Stimulated activated CD4-positive, alpha-beta T cell treated with anti-CD3 and anti-CD28 coated beads, Interleukin-4, amount 100 ng/mL, for 4 hours (primary cell): ENCODE data around the gene NOTUM.
A peak's percentile ranks its signal among the peaks of the same experiment; 100 is the strongest.

Experiments used
- DNase-seq, 2 experiments: peaks; one replicate each; pipeline ENCODE4 v3.0.0-alpha.2; 2020

Gene NOTUM

DNA sequence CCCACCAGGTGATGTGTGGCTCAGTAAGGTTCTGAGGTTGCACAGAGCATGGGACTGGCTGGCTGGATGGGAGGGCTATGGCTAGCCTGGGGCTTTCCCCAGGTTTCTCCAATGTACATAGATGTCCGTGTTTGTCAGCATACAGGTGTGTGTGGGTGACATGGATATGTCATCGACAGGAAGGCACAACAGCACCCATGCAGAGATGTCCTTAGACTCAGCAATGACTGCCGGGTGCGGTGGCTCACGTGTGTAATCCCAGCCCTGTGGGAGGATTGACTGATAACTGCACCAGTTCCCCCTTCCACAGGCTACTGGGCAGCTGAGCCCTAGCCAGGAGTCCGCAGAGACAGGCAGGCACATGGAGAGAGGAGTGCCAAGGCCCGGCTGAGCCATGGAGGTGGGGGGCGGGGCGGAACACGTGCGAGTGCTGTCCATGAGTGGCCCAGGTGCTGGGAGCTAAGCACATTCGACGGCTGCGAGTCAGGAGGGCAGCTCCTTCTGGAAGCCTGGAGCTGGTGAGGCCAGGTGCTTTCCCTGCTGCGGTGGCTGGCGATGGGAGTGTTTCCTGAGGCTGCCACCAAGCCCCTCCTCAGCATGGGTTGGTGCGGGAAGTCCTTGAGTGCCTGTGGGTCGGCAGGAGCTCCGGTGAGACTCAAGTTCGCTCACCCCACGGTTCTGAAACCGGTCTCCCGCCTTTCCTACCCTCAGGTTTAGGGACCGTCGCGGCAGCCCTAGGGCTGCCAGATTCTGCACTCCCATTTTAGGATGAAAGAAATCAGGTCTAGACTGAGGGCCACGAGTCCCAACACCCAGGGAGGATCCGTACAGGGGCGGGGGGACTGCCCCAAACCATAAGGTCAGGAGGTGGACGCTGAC lies 15.6 kb upstream of the NOTUM start:
- peak; percentile 42 to 49 for DNase-seq

DNA sequence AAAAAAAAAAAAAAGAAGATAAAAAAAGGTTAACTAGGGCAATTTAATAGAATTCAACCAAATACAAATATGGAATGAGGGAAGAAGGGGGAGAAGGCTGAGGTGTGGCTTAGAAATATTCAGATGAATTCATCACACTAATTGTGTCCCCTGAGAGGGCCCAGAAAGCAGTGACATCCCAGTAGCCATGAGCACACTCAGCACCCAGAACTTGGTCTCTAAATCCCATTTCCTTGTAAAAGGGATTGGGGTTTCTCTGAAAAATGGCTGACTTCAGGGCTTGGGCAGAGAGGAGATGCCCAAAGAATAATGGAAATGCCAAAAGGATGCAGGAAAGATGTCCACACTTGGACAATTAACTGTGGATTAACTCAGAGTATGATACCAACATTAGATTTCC lies 12.4 kb upstream of the NOTUM start:
- no peak for DNase-seq

DNA sequence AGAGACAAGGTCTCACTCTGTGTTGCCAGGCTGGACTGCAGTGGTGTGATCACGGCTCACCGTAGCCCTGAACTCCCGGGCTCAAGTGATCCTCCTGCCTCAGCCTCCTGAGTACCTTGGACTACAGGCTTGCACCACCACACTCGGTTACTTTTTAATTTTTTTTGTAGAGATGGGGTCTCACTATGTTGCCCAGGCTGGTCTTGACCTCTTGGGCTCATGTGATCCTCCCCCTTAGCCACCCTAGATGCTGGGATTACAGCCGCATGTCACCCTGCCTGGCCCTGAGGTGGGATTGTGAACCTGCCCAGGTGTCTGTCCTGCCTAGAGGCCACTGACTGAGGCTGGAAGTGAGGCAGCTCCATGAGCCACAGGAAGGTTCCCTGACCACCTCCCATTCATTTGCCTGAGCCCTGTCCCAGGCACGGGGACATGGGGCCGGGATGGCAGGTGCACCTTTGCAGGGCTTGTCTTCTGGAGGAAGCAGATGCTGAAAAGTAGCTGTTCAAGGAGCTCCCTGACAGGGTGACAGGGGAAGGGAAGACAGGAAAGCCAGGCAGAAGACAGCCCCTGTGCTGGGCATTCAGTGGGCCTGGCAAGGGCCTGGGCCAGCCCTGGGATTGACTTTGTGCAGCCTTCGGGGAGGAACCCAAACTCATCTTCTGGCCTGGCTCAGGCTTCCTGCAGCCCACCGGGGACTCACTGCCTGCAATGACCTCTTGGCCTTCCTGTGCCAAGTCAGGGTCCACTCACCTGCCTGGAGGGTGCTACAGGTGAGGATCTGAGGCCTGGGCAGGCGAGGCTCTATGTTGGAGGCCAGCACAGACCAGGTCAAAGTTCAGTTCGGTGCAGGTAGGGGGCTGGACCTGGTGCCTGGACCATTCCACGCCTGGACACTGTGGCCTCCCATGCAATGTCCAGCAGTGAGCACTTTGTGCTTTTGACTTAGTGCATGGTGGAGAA lies 8.1 kb upstream of the NOTUM start:
- no peak for DNase-seq

DNA sequence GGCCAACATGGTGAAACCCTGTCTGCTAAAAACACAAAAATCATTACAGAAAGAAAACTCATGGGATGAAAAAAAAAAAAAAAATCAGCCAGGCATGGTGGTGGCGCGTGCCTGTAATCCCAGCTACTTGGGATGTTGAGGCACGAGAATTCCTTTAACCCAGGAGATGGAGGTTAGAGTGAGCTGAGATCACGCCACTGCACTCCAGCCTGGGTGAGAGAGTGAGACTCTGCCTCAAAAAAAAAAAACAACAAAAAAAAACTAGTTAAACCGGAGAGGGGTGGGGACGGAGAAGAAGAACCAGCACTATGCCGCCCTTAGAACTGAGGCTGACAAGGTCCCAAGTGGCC lies 7.4 kb upstream of the NOTUM start:
- no peak for DNase-seq

DNA sequence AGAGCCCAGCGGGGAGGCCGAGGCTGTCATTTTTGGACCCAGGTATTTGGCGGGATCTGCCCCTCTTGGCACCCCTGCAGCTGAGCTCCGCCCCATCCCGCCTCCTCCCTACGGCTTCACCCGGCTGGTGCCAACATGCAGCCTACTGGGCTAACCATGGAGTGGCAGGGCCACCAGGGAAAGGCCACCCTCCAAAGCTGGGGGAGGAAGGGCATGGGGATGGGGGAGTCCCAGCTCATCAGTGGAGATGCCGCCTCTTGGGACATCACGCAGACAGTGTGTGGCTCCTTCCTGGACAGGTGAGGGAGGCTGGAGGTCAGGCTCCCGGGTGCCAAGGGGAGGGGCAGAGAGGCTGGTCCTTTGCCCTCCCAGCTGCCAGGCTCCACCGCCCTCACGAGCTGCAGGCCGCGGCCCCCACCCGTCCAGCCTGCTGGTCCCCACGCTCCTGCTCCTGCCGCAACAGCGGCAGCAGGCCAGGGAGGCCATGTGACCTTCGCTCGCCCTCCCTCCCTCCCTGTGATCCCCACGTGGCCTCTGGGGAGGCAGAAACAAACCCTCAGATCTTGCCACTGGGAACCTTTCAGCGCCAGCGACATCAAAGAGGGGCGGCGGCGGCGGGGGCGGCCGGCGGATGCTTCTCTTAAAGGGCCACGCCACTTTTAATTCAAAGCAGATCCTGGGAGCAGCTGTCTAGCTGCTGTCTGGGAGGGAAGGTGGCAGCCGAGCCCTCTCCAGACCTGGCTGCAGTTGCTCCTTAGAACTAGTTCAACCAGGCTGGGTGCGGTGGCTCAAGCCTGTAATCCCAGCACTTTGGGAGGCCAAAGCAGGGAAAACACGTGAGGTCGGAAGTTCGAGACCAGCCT lies 6.8 kb upstream of the NOTUM start:
- peak; percentile 86 to 92 for DNase-seq

DNA sequence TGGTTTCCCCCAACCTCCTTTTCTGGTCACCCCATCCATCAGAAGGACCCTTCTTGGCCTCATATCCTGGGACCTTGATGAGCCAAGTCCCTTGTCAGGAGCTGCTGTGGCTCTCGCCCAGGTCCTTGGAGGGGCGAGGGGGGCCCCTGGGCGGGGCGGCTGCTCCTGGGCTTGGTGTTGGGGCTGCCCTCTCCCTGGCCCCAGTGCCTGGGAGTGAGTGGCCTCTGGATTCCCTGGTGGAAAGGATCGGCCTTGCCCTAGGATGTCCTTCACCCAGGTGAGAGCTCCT lies 6.2 kb upstream of the NOTUM start:
- no peak for DNase-seq

DNA sequence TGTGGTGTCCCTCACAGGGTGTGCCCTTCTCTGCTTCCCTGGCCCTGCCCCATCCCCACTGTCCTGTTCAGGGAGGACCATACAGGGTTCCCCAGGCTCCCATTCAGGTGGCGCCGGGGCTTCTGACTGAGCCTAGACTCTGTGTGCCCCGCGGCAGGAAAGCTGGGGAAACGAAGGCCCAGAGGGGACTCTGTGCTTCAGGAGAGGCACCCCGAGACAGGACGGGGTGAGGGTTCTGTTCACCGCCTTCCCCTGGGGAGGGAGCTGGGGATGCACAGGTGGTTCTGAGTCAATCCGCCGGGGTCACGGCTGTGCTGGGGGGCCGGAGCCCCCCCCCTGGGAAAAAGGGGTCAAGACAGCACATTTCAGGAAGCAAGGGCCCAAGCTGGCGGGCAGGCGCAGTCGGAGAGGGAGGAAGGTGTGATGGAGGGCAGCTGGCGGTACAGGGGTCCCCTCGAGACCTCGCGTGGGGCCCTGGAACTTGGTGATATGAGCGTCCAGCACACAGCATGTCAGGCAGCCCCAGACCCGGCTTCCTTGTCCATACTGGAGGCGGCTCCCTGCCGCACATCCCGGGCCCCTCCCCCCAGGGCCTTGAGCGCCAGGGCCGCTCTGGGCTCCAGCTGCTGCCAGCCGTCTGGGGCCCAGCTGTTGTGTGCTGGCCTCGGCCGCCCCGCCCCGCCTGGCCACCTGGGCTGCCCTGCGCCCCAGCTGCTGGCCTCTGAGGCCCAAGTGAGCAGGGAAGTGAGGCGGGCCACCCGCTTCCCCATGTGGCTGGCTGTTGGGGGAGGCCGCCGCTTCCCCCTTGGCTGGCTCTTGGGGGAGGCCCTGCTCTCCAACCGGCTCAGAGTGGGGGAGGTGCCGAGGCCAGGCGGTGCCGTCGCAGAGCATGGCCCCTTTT lies 5.6 kb upstream of the NOTUM start:
- no peak for DNase-seq

DNA sequence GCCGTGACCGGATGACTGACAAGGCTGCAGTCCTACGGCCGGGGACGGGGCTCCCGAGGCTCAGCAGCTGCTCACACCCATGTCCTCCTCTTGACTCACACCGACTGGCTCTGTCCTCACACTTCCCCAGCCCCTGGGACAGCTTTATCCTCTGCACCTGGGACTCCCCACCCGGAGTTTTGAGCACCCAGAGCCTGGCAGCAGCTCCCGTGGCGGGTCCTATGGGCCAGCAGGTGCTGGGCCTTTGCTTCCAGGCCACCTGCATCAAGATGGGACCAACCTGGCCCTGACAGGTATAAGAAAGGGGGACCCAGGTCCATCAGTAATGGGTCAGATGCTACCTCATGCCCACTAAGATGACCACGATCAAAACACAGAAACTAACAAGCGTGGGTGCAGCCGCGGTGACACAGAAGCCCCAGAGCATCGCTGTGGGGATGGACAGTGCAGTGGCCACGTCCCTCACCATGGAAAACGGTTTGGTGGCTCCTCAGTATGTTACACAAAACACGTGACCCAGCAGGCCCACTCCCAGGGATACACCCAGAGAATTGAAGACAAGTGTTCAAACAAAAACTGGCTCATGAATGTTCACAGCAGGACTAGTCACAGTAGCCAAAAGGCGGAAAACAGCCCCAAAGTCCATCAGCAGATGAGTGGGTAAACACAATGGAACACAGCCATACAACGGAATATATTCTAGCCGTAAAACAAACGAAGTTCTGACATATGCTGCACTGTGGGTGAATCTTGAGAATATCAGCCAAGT lies 3.3 kb upstream of the NOTUM start:
- no peak for DNase-seq

DNA sequence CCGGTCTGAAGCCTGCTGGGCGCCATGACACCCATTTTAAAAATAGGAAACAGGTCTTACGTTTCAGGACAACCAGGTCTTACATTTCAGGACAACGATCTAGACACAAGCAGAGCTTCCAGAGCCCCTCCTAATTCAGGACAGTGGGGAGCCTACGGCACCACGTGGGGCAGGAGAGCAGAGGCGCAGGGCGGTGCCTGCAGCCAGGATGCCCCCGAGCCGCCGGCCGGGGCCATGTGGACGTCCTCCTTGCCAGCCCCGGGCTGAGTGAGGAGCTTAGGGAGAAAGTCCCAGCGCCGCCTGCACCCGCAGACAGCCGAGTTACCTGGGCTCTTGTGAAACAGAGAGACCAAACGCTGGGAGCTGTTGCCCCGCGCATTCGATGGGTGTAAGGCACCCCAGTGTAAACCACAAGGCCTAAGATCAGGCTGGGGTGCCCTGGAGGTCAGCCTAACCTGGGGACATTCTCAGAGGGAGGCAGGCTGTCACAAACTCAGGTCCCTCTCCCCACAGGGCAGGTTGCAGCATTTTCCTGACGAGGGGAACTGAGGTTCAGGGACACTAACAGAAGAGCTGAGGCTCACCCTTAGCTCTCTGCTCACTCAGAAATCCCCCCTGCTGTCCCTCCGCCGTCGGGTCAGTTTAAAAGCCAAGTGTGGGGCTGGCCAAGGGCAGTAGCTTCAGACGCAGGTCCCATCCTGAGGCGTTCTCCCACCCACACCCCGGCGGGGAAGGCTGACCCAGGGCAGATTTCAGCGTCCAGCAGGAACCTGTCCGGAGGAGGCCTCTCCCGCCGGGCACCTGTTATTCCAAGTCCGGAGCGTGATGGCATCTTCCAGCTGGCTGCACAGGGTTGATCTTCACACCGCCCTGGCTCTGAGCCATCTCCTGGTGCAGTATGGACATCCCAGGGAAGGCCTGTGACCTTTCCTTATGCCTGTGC lies 1.8 kb upstream of the NOTUM start:
- no peak for DNase-seq

DNA sequence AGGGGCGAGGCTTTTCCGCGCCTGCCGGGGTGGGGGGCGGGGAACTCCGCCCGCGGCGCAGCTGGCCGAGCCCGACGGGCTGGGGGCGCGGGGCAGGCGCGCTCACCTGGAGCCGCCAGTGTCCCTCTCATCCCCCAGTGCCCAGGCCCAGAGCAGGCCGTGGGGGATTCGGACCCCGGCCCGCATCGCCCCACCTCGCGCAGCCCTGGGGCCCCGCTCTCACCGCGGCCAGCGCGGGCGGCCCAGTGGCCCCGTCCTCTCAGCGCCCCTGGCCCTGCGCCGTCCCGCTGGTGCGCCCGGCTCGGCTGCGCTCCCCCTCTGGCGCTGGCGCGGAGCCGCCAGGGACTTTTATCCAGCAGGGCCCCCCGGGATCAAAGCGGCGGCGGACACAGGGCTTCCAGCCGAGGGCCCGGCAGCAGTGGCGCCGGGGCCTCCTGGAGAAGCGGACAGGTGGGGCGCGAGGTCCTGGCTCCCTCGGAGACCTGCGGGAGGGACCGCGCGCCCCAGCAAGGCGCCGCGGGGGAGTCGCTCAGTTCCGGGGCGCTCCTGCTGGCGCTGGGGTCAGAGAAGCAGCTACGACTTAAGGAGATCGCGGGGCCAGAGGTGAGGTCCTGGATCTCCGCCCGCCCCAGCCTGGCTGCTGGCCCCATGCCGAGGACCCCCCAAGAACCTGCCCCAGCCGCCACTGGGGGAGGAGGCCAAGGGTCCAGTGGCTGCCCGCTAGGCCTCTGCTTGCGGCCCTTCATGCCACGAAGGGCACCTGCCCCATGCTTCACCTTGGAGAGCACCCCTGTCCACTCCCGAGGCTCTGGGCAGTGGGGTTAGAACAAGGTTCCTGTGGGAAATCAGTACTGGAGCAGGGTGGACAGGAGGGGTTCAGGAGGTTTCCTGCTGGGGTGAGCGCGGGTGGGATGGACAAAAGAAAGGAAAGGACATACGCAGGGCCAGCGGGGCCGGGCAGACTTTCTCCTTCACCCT lies 823 bp upstream of the NOTUM start:
- DNase-seq, result no peak

DNA sequence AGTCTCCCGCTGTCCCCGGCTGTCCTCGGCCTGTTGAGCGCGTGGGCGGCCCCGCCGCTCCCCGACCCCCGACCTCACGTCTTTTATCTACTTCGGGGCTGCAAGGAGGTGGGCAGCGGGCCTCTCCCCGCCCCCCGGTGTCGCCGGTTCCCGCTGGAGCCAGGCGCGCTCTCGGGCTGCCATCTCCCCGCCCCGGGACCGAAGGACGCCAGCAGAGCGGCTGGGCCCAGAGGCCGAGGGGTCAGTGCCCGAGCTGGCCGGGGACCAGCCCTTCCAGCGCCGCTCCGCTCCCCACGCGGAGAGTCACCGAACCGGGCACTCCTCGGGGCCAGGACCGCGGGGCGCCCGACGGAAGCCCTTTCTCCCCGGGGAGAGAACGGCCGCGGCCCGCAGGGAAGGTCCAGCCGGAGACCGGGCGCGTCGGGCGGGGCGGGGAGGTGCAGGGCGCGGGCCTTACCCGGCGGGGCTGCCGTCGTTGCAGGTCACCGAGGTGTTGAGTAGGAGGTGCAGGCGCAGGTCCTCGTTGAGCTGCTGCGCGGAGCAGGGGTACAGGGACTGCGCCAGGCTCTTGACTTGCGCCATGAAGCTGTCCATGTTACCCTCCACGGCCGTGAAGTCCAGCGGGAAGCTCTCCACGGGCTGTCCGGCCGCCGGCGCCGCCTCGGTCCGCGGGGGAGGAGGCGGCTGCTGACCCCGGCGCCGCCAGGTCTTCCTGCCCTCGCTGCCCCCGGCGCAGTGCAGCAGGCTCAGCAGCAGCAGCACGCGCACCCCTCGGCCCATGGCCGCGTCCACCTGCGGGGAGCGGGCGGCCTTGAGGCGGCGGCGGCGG lies 643 bp downstream of the NOTUM start:
- DNase-seq, result no peak

DNA sequence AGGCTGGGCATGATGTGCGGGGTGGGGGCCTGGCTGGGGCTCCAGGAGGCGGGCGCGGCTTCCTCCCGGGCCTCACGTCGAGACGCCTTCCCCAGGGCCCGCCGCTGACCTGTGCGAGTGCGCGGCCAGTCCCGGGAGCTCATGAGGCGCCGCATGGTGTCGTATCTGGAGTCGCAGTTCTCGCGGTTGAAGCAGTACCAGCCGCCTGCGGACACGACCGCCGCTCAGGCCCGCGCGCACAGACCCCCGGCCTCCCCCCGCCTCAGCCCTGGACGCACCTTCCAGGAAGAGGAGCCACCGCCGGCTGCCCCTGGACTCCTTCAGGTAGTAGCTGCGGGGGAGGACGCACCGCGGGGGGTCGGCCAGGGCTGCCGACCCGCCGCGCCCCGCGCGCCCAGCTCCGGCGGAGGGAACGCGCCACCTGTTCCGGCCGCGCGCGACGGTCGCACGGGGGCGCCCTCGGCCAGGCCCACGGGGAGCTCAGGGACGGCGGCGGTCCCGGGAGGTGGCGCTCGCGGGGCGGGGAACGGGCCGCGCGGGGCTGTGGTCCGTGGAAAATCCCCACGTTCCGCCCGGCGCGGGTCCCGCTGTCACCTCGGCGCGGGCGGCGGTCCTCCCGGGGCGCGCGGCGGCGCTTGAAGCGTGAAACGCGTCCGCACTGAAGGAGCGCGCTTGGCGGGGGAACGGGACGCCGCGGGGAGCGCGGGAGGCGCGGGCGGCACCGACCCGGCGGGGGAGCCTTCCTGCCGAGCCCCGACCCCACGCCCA lies 1.4 kb downstream of the NOTUM start:
- DNase-seq, result peak; percentile 75 to 86

DNA sequence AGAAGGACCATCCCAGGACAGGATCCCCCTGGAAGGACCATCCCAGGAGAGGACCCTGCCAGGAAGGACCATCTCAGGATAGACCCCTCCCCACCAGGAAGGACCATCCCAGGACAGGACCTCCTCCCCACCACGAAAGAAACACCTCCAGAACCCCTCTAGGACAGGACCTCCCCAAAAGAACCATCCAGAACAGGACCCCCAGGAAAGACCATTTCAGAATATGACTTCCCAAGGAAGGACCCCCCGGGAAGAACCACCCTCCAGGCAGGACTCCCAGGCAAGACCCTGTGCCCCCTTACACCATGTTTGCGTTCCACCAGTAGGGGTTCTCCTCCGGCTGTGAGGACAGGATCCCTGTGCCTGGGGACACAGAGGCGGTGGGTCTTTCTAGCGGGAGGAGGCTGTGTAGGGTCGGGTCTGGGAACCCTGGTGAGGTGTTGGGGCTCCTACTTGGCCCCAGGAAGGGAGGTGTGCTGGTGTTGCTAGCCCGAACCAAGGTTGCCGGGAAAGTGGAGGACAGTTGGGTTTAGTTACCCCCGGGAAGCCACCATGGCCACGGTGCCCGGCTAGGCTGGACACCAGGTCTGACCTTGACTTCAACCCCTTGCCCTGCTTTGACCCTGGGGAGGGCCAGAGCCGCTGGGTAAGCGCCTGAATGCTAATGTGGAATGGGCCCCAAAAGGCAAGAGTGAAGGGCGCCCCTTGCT lies 2.2 kb downstream of the NOTUM start:
- DNase-seq, result no peak

DNA sequence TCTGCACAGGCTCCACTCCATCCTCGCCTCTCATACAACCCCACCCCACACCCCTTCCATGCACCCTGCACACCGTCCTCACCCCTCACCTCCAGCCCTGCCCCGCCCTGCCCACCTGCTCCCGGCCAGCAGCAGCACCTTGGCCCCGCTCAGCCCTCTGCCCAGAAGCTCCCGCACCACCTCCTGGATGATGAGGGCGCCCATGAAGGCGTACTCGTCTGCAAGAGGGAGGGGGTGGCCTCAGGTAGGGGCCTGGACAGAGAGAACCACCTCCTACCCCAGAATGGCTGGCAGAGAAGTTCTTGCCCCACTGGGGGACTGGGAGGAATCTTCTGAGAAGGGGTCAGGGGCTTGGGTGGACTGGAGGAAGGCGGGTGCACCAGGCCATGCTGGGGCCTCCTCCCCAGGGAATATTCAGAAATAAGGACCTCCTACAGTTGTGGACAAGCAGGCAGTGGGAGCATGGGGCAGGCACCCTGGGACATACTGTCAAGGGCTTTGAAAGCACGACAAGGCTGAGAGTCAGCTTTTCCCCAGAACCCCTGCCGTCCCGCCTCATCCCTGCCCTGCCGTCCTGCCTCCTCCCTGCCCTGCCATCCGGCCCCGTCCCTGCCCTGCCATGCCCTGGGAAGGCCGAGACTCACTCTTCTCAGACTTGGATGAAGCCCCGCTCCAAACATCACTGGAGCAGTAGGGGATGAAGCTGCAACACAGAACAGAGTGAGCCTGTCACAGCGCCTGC lies 3.1 kb downstream of the NOTUM start:
- no peak for DNase-seq
